HG03442 (cell line): Measurements from ENCODE around the gene KCNMB4.
A peak's percentile ranks its signal among the peaks of the same experiment; 100 is the strongest.
"Not testable (repeated sequence)": the region's sequence is repeated elsewhere in the genome, so short reads cannot be mapped to it uniquely, and the experiment has no call there.

Source experiments
- ATAC-seq: cut with Tn5 transposase; IDR thresholded peaks from one replicate; pipeline ENCODE4 v1.9.1; 2021; ENCODE audit warnings: mild to moderate bottlenecking, moderate library complexity; ENCODE audit not compliant: unreplicated experiment

KCNMB4 gene

GRCh38 chr12:70367258-70368141, 1.4 kb downstream of the KCNMB4 start:
- ATAC-seq: no peak

GRCh38 chr12:70372881-70373280, 6.8 kb downstream of the KCNMB4 start:
- no peak for ATAC-seq

GRCh38 chr12:70379846-70380245, 13.8 kb downstream of the KCNMB4 start:
- no peak for ATAC-seq

GRCh38 chr12:70383484-70383883, 17.4 kb downstream of the KCNMB4 start:
- no peak for ATAC-seq

GRCh38 chr12:70383886-70384285, 17.8 kb downstream of the KCNMB4 start:
- ATAC-seq: no peak

GRCh38 chr12:70386771-70387170, 20.7 kb downstream of the KCNMB4 start:
- no peak for ATAC-seq

GRCh38 chr12:70389678-70390077, 23.6 kb downstream of the KCNMB4 start:
- ATAC-seq: no peak

GRCh38 chr12:70392631-70393030, 26.5 kb downstream of the KCNMB4 start:
- not testable (repeated sequence) for ATAC-seq

- ATAC-seq: no peak
Observed at GRCh38 chr12:70393787-70394499, 27.9 kb downstream of the KCNMB4 start.

GRCh38 chr12:70398002-70398401, 31.9 kb downstream of the KCNMB4 start:
- no peak for ATAC-seq

- ATAC-seq: no peak
Observed at GRCh38 chr12:70398862-70399261, 32.8 kb downstream of the KCNMB4 start.

GRCh38 chr12:70399311-70399710, 33.2 kb downstream of the KCNMB4 start:
- no peak for ATAC-seq

- ATAC-seq: no peak
Observed at GRCh38 chr12:70400124-70400523, 34.0 kb downstream of the KCNMB4 start.

- ATAC-seq: no peak
Observed at GRCh38 chr12:70402597-70402996, 36.5 kb downstream of the KCNMB4 start.

- no peak for ATAC-seq
Observed at GRCh38 chr12:70403826-70404225, 37.7 kb downstream of the KCNMB4 start.

GRCh38 chr12:70408004-70408790, 42.1 kb downstream of the KCNMB4 start:
- ATAC-seq: no peak

GRCh38 chr12:70415987-70416386, 49.9 kb downstream of the KCNMB4 start:
- peak; percentile 64 for ATAC-seq

- ATAC-seq: no peak
Observed at GRCh38 chr12:70417121-70417520, 51.0 kb downstream of the KCNMB4 start.

GRCh38 chr12:70418101-70418500, 52.0 kb downstream of the KCNMB4 start:
- ATAC-seq: no peak

- no peak for ATAC-seq
Observed at GRCh38 chr12:70422631-70423030, 56.5 kb downstream of the KCNMB4 start.

GRCh38 chr12:70426620-70427019, 60.5 kb downstream of the KCNMB4 start:
- ATAC-seq: no peak
